GM12891 (cell line): ENCODE data around the gene SHISA5.
"Not testable (repeated sequence)": the region's sequence is repeated elsewhere in the genome, so short reads cannot be mapped to it uniquely, and the experiment has no call there.

Source experiments
- DNase-seq: peaks from one replicate; pipeline ENCODE4 v3.0.0; 2011; ENCODE audit warnings: low spot score; ENCODE audit not compliant: insufficient read length
- FAIRE-seq: peaks from 2 replicates; lab custom pipeline; 2011; peaks lifted over from hg19 to GRCh38; lab: Jason Lieb, UNC
- PAX5 ChIP-seq: IDR thresholded peaks from 2 replicates; pipeline ENCODE4 v1.6.1; 2011; ENCODE audit warnings: low read length, moderate library complexity, mild to moderate bottlenecking; ENCODE audit not compliant: insufficient read depth, severe bottlenecking
- POLR2A ChIP-seq: IDR thresholded peaks from 2 replicates; pipeline ENCODE4 v1.6.1; 2011; ENCODE audit warnings: low read depth, low read length, control low read depth
- POLR2AphosphoS5 ChIP-seq: IDR thresholded peaks from 2 replicates; pipeline ENCODE4 v1.6.1; 2011; ENCODE audit warnings: low read depth, low read length, control low read depth
- POU2F2 ChIP-seq: IDR thresholded peaks from 2 replicates; pipeline ENCODE4 v1.6.1; 2011; ENCODE audit warnings: low read depth, mild to moderate bottlenecking, control low read depth, low read length, moderate library complexity
- SPI1 ChIP-seq: IDR thresholded peaks from 2 replicates; pipeline ENCODE4 v1.6.1; 2011; ENCODE audit warnings: low read depth, low read length, control low read depth
- TAF1 ChIP-seq: IDR thresholded peaks from 2 replicates; pipeline ENCODE4 v1.6.1; 2011; ENCODE audit warnings: low read depth, low read length, control low read depth

Gene SHISA5

GRCh38 chr3:48543271-48543866 lies 39.4 kb upstream of the SHISA5 start:
- TF ChIP-seq POLR2A (no peak), PAX5 (no peak), SPI1 (no peak), POU2F2 (no peak), POLR2AphosphoS5 (no peak), TAF1 (no peak)
- DNase-seq (no peak), FAIRE-seq (no peak)

DNA sequence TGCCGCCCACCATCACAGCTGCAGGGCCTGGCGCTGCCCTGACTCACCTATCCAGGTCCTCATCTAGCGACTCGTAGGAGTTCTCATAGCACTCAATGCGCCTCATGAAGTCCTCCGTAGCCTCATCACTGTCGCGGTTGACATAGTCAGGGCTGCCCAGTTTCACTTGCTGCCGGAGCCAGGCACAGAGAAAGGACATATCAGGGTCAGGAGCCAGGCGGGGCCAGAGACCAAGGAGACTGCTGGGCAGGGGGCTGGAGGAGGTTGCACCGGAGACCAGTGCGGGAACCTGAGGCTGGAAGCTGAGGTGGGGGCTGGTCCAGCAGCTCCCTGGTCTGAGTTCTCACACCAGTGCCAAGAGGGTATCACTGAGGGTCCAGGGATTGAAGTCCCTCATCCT lies 34.5 kb upstream of the SHISA5 start:
- DNase-seq (no peak), FAIRE-seq (no peak)
- TF ChIP-seq POU2F2 (no peak), POLR2A (no peak), POLR2AphosphoS5 (no peak), SPI1 (no peak), TAF1 (no peak), PAX5 (no peak)

- no peak for TF ChIP-seq POU2F2
- no peak for TF ChIP-seq SPI1
- TF ChIP-seq TAF1, result no peak
- no peak for TF ChIP-seq PAX5
- TF ChIP-seq POLR2AphosphoS5, result no peak
- TF ChIP-seq POLR2A, result no peak
- DNase-seq, result no peak
- FAIRE-seq, result no peak
Observed at GRCh38 chr3:48536785-48537184, 32.8 kb upstream of the SHISA5 start.

GRCh38 chr3:48536116-48536515 lies 32.1 kb upstream of the SHISA5 start:
- TF ChIP-seq PAX5 (no peak), SPI1 (no peak), POU2F2 (no peak), TAF1 (no peak), POLR2AphosphoS5 (no peak), POLR2A (no peak)
- FAIRE-seq, result no peak
- no peak for DNase-seq

DNA sequence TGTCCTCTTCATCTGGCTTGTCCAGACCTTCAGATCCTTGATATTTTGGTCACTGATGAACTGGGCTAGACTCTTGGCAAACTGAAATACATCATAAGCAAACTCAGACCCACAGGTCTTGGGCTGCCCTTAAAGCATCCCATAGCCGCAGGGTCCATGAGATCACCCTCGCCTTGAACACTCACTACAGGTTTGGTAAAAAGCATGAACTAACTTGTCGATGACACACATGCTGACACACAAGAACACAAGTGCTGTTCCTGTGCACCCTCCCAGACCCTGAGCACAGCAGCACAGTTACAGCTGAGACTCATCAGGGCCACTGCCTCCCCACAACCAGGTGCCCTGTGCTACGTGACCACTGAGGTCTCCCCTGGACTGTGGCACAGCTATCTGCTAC lies 31.6 kb upstream of the SHISA5 start:
- no peak for TF ChIP-seq SPI1
- no peak for TF ChIP-seq POU2F2
- TF ChIP-seq POLR2A, result no peak
- no peak for TF ChIP-seq POLR2AphosphoS5
- TF ChIP-seq TAF1, result no peak
- TF ChIP-seq PAX5, result no peak
- FAIRE-seq, result peak; percentile 5
- DNase-seq, result no peak

DNA sequence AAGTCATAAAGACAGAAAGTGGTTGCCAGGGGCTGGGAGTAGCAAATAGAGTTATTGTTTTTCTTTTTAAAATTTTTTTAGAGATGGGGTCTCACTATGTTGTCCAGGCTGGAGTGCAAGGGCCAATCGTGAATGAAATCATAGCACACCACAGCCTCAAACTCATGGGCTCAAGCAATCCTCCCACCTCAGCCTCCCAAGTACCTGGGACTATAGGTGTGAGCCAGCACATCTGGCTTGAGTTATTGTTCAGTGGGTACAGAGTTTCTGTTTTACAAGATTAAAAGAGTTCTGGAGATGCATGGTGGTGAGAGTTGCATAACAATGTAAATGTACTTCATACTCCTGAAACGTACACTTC lies 29.0 kb upstream of the SHISA5 start:
- no peak for TF ChIP-seq POU2F2
- TF ChIP-seq POLR2AphosphoS5, result no peak
- no peak for TF ChIP-seq SPI1
- no peak for TF ChIP-seq POLR2A
- TF ChIP-seq TAF1, result no peak
- no peak for TF ChIP-seq PAX5
- no peak for FAIRE-seq

GRCh38 chr3:48532271-48532976 lies 28.4 kb upstream of the SHISA5 start:
- no peak for FAIRE-seq
- no peak for DNase-seq
- no peak for TF ChIP-seq TAF1
- TF ChIP-seq POLR2AphosphoS5, result no peak
- TF ChIP-seq POU2F2, result no peak
- no peak for TF ChIP-seq SPI1
- no peak for TF ChIP-seq PAX5
- no peak for TF ChIP-seq POLR2A

More for the DNA sequence above, 29.0 kb upstream of the SHISA5 start:
- DNase-seq, result no peak

GRCh38 chr3:48530701-48531100 lies 26.7 kb upstream of the SHISA5 start:
- FAIRE-seq, DNase-seq: not testable (repeated sequence)

DNA sequence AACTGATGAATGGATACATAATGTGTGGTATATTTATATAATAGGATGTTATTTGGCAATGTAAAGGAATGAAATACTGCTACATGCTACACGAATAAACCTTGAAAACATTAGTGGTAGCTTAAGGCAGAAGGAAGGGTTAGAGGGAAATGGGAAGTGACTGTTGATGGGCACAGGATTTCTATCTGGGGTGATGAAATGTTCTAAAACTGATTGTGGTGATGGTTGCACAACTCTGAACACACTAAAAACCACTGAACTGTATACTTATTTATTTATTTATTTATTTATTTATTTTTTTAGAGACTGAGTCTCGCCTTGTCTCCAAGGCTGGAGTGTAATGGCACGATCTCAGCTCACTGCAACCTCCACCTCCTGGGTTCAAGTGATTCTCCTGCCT lies 24.8 kb upstream of the SHISA5 start:
- DNase-seq (no peak), FAIRE-seq (no peak)
- TF ChIP-seq SPI1 (no peak), PAX5 (no peak), POLR2AphosphoS5 (no peak), POLR2A (no peak), TAF1 (no peak)

DNA sequence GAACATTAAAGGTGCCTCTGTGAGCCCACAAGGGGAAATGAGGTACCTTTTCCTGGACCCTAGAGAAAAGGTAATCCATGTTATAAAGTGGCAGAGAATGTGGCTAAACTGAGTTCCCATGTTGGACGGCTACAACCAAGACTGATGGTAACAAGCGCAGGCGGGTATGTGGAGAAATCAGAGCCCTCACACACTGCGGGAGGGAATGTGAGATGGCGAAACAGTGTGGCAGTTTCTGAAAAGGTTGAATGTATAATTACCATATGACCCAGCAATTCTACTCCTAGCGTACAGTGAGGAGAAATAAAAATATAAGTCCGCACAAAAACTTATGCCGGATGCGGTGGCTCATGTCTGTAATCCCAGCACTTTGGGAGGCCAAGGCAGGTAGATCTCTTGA lies 24.1 kb upstream of the SHISA5 start:
- TF ChIP-seq POLR2A (no peak), PAX5 (no peak), POU2F2 (no peak), TAF1 (no peak), SPI1 (no peak), POLR2AphosphoS5 (no peak)
- no peak for FAIRE-seq
- no peak for DNase-seq
